Colon (tissue), 2 donors: ENCODE results near the gene POLR3E.

ENCODE experiments used
- FAIRE-seq: peaks from 2 replicates; lab custom pipeline; 2012; peaks lifted over from hg19 to GRCh38; lab: Jason Lieb, UNC
- donor health status: control.
- donor health status: control.

POLR3E gene

GRCh38 chr16:22297114-22297870 lies at the start of gene POLR3E:
TSS of gene POLR3E (plus strand) at chr16:22297409. CDS start at chr16:22302969, 5,560 bp downstream.
- no peak for FAIRE-seq

GRCh38 chr16:22250522-22250921 lies 46.7 kb upstream of the POLR3E start:
- no peak for FAIRE-seq

- FAIRE-seq: no peak
Measured at GRCh38 chr16:22252317-22252716, 44.9 kb upstream of the POLR3E start.

GRCh38 chr16:22253272-22253671 lies 43.9 kb upstream of the POLR3E start:
- FAIRE-seq: no peak

- no peak for FAIRE-seq
Measured at GRCh38 chr16:22255335-22255734, 41.9 kb upstream of the POLR3E start.

- FAIRE-seq: no peak
Measured at GRCh38 chr16:22257440-22257839, 39.8 kb upstream of the POLR3E start.

GRCh38 chr16:22260490-22260889 lies 36.7 kb upstream of the POLR3E start:
- no peak for FAIRE-seq

- FAIRE-seq: no peak
Measured at GRCh38 chr16:22262460-22262859, 34.7 kb upstream of the POLR3E start.

- FAIRE-seq: no peak
Measured at GRCh38 chr16:22264786-22265185, 32.4 kb upstream of the POLR3E start.

- no peak for FAIRE-seq
Measured at GRCh38 chr16:22265351-22265750, 31.9 kb upstream of the POLR3E start.

- FAIRE-seq: no peak
Measured at GRCh38 chr16:22266546-22266945, 30.7 kb upstream of the POLR3E start.

GRCh38 chr16:22267764-22268163 lies 29.4 kb upstream of the POLR3E start:
- no peak for FAIRE-seq

- FAIRE-seq: no peak
Measured at GRCh38 chr16:22270525-22270924, 26.7 kb upstream of the POLR3E start.

- no peak for FAIRE-seq
Measured at GRCh38 chr16:22272870-22273650, 24.1 kb upstream of the POLR3E start.

GRCh38 chr16:22274916-22275315 lies 22.3 kb upstream of the POLR3E start:
- no peak for FAIRE-seq

- no peak for FAIRE-seq
Measured at GRCh38 chr16:22278441-22279230, 18.6 kb upstream of the POLR3E start.

- no peak for FAIRE-seq
Measured at GRCh38 chr16:22282254-22282892, 14.8 kb upstream of the POLR3E start.

- FAIRE-seq: no peak
Measured at GRCh38 chr16:22284637-22285036, 12.6 kb upstream of the POLR3E start.

- no peak for FAIRE-seq
Measured at GRCh38 chr16:22285080-22285479, 12.1 kb upstream of the POLR3E start.

- no peak for FAIRE-seq
Measured at GRCh38 chr16:22291020-22291419, 6.2 kb upstream of the POLR3E start.

GRCh38 chr16:22291860-22292318 lies 5.3 kb upstream of the POLR3E start:
- FAIRE-seq: no peak

- no peak for FAIRE-seq
Measured at GRCh38 chr16:22292320-22292719, 4.9 kb upstream of the POLR3E start.
